OCI-LY7 (cell line): Measurements from ENCODE around the gene ITGB7. TPM values are rescaled to one million over a fixed set of nuclear protein-coding genes. Genes with fewer than 3 reads are reported as not detected.

Source experiments
- BruUV-seq: library from RNA; stranded (reverse); fragments of 400-500 nt; replicated peaks from 2 replicates; lab custom pipeline; 2021; lab: Mats Ljungman, UMichigan
- CTCF ChIA-PET: fragments of 300-600 bp; sonication (Branson Sonifier 250); formaldehyde crosslinking; loops from one replicate; lab custom pipeline; 2022; ENCODE audit warnings: antibody characterized with exemption; ENCODE audit not compliant: unreplicated experiment; lab: Charles Lee
- POLR2A ChIA-PET: fragments of 300-600 bp; sonication (Branson Sonifier 250); formaldehyde crosslinking; loops from one replicate; lab custom pipeline; 2022; ENCODE audit warnings: antibody characterized with exemption; lab: Charles Lee
- DNase-seq: peaks from one replicate; pipeline ENCODE4 v3.0.0-alpha.2; 2015; ENCODE audit warnings: low spot score
- H2AFZ ChIP-seq: fragments of 200-600 bp; sonication (generic), shearing (Covaris generic); 2 replicates; pipeline ENCODE4 v1.6.1; 2014; ENCODE audit warnings: mild to moderate bottlenecking, antibody characterized with exemption, low read length, moderate library complexity
- H3K27ac ChIP-seq: fragments of 200-600 bp; sonication (generic); 2 replicates; pipeline ENCODE4 v1.5.1; 2014; ENCODE audit warnings: mixed run types, low read depth, mild to moderate bottlenecking, moderate library complexity, low read length, inconsistent platforms; ENCODE audit not compliant: poor library complexity, severe bottlenecking
- H3K36me3 ChIP-seq: fragments of 200-600 bp; sonication (generic); 2 replicates; pipeline ENCODE4 v1.6.1; 2014; ENCODE audit warnings: mild to moderate bottlenecking, antibody characterized with exemption, low read length, moderate library complexity, mixed read lengths; ENCODE audit not compliant: insufficient read depth
- H3K4me1 ChIP-seq: fragments of 200-600 bp; sonication (generic); 2 replicates; pipeline ENCODE4 v1.5.1; 2014; ENCODE audit warnings: mild to moderate bottlenecking, low read length; ENCODE audit not compliant: insufficient read depth, poor library complexity, severe bottlenecking
- H3K4me2 ChIP-seq: fragments of 200-600 bp; sonication (generic); 2 replicates; pipeline ENCODE4 v1.6.1; 2014; ENCODE audit warnings: mild to moderate bottlenecking, low read length
- H3K4me3 ChIP-seq: fragments of 200-600 bp; sonication (generic); 2 replicates; pipeline ENCODE4 v1.5.1; 2014; ENCODE audit warnings: mild to moderate bottlenecking, low read depth, low read length; ENCODE audit not compliant: poor library complexity, severe bottlenecking
- H3K79me2 ChIP-seq: fragments of 200-600 bp; sonication (generic); 2 replicates; pipeline ENCODE4 v1.6.1; 2016; ENCODE audit warnings: low read depth, mild to moderate bottlenecking, low read length, moderate library complexity, mixed read lengths; ENCODE audit not compliant: insufficient read depth
- H3K9me2 ChIP-seq: fragments of 200-600 bp; sonication (generic); 2 replicates; pipeline ENCODE4 v1.6.1; 2016; ENCODE audit warnings: mild to moderate bottlenecking, low read length, mixed read lengths; ENCODE audit not compliant: insufficient read depth
- H3K9me3 ChIP-seq: fragments of 200-600 bp; sonication (generic); 2 replicates; pipeline ENCODE4 v1.6.1; 2014; ENCODE audit warnings: mild to moderate bottlenecking, mixed run types, low read length, mixed read lengths
- H4K20me1 ChIP-seq: fragments of 200-600 bp; sonication (generic); 2 replicates; pipeline ENCODE4 v1.6.1; 2014; ENCODE audit warnings: mild to moderate bottlenecking, antibody characterized with exemption, low read length, moderate library complexity, mixed read lengths; ENCODE audit not compliant: insufficient read depth
- EZH2phosphoT487 ChIP-seq: fragments of 200-600 bp; sonication (generic); IDR thresholded peaks from 2 replicates; pipeline ENCODE4 v1.6.1; 2018; ENCODE audit warnings: low read depth, borderline replicate concordance, mild to moderate bottlenecking, mixed run types, antibody characterized with exemption, low read length, moderate library complexity, mixed read lengths
- intact Hi-C: fragments of 100-400 bp; cut with micrococcal nuclease; formaldehyde crosslinking; loops from one replicate; pipeline ENCODE4 v1.10.0; 2022; ENCODE audit not compliant: unreplicated experiment
- total RNA-seq, 2 experiments: library from RNA; depleted of rRNA in 1 of 2; stranded (reverse); fragments of >200 nt in 1 of 2; shearing (Covaris generic) in 1 of 2; gene quantifications; 2 replicates each; pipeline ENCODE4 v1.2.3, GENCODE V29; 2014 to 2022
- TF ChIP-seq, protein P1 (sequence below): fragments of 200-600 bp; sonication (generic); conservative IDR thresholded peaks from 2 replicates; pipeline ENCODE4 v1.5.1; 2014; ENCODE audit warnings: mild to moderate bottlenecking, antibody characterized with exemption, low read length, moderate library complexity, mixed read lengths

Gene ITGB7
- total RNA-seq, 2 experiments from 2014 or later = 51.7 to 207 TPM

DNA sequence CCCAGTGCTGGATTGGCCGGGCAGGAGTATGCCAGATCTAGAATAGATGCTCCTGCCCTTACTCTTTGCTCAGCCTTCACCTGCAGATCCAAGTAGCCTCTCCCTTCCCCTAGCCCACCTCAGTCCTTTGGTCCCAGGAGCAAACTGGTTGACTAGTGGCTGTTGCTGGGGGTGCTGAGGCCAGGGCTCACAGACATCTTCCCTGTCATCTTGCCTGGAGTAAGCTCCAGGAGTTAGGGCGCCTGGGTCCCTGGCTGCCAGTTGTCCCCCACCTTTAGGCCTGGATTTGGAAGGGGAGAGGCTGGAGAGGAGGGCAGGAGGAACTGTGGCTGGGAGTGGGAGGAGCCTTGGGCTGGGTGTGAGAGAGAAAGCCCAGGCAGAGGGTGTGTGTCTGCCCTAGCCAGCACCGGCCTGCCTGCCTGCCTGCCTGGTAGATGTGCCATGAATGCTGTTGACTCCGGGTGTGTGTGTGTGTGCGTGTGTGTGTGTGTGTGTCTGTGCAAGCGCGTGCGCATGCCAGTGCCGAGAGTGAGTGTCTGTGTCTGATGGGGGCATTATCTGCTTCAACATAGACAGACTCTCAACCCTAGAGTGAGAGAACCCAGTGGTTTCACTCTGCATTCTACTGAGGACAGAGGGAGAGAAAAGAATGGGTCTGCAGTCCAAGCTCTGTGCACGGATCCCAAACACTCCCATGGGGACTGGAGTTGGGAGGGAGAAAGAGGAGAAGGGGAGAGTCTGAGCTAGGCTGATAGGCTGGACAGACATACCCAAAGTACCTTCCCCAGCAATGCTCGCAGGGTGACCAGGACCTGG, 25.8 kb upstream of the ITGB7 start:
- no peak overlapping the region for H3K27ac ChIP-seq
- no TSS peak for BruUV-seq
- CTCF ChIA-PET = interaction anchor here (0.6 kb wide), 1 partner anchor 9 kb away, joined by 5 read pairs; no protein-coding TSS in a partner anchor
- H3K9me3 ChIP-seq = no peaks in the 10 kb centered on the region
- no peak overlapping the region for H2AFZ ChIP-seq
- peak overlapping the region; percentile 44 for H3K4me3 ChIP-seq
- H3K79me2 ChIP-seq = no peaks in the 10 kb centered on the region
- DNase-seq = no peak
- peaks cover 12% of the 10 kb centered on the region for H3K4me1 ChIP-seq
- H3K9me2 ChIP-seq = no peaks in the 10 kb centered on the region
- TF ChIP-seq EZH2phosphoT487 = no peak
- TF ChIP-seq, protein P1, sequence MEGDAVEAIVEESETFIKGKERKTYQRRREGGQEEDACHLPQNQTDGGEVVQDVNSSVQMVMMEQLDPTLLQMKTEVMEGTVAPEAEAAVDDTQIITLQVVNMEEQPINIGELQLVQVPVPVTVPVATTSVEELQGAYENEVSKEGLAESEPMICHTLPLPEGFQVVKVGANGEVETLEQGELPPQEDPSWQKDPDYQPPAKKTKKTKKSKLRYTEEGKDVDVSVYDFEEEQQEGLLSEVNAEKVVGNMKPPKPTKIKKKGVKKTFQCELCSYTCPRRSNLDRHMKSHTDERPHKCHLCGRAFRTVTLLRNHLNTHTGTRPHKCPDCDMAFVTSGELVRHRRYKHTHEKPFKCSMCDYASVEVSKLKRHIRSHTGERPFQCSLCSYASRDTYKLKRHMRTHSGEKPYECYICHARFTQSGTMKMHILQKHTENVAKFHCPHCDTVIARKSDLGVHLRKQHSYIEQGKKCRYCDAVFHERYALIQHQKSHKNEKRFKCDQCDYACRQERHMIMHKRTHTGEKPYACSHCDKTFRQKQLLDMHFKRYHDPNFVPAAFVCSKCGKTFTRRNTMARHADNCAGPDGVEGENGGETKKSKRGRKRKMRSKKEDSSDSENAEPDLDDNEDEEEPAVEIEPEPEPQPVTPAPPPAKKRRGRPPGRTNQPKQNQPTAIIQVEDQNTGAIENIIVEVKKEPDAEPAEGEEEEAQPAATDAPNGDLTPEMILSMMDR = no peak
- POLR2A ChIA-PET = no interaction called here
- H3K4me2 ChIP-seq = peak overlapping the region; percentile 58; the same call in 1 of the 2 replicates
- no peaks in the 10 kb centered on the region for H3K36me3 ChIP-seq
- intact Hi-C loops = no loop called here
- H4K20me1 ChIP-seq = no peaks in the 10 kb centered on the region

DNA sequence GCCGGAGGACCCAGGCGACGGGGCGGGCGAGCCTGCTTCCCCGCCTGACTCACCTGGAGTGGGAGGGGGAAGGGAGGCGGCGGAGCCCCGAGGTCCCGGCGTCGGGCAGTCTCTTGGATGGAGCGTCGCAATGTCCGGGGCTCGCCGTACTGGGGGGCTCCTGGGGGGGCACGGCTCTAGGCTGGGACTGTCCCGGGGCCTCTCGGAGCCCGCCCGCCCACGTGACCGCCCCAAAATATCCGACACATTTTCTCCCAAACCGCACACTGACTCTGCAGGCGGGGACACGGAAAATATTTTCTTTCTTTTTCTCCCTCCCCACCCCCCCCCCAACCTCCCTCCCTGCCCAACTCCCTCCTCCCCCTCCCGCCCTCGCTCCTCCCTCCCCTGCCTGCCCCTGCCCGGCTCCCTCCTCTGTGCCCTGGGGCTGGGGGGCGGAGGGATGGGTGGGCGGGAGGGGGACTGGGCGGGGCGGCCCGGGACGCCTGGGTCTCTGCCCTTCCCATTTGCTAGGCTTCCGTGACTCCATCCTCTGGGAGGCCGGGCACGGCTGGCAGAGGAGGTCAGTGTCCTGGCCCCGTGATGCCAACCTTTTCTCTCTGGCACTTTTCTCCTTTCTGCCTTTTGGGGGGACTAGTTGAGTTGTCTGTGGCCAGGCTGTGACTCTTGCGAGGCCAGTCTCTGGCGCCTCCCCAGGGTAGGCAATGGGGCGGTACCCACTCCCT, 25.0 kb upstream of the ITGB7 start, which contains the start of gene RARG:
TSS of gene RARG (minus strand) at position 289 of the 725 bp plus-strand sequence. CDS start 4,664 bp downstream, outside the sequence.
- CTCF ChIA-PET = no interaction called here
- H3K4me3 ChIP-seq = peak within 1 kb of the TSS; percentile 60
- H3K36me3 ChIP-seq = no peaks in the 10 kb centered on the region
- TF ChIP-seq, protein P1 = no peak
- no peak for TF ChIP-seq EZH2phosphoT487
- H3K79me2 ChIP-seq = no peaks in the 10 kb centered on the region
- H3K4me2 ChIP-seq = peak within 1 kb of the TSS; percentile 62
- POLR2A ChIA-PET = no interaction called here
- peaks cover 12% of the 10 kb centered on the region for H3K4me1 ChIP-seq
- intact Hi-C loops = no loop called here
- no peaks in the 10 kb centered on the region for H3K9me3 ChIP-seq
- no TSS peak for BruUV-seq
- no peaks in the 10 kb centered on the region for H3K9me2 ChIP-seq
- H3K27ac ChIP-seq = no peak within 1 kb of the TSS
- no peaks in the 10 kb centered on the region for H4K20me1 ChIP-seq
- H2AFZ ChIP-seq = 0 out of 2 replicates have a peak within 1 kb of the TSS, but pooled peaks have one; percentile 4
- DNase-seq = no peak
